Measurements from ENCODE around the gene GGTA1. TPM values are rescaled to one million over a fixed set of nuclear protein-coding genes. Genes with fewer than 3 reads are reported as not detected.

GGTA1 gene
- total RNA-seq, 1 experiment from 2014 or later, result not detected

GRCh38 chr9:121472446-121472845 is 27.2 kb downstream of the GGTA1 start:
- H3K27me3 Mint-ChIP-seq (ENCODE audit: insufficient read depth, unreplicated experiment), result peaks cover 19% of the 10 kb centered on the region
- no peaks in the 10 kb centered on the region for H3K9me3 Mint-ChIP-seq (ENCODE audit: unreplicated experiment)
- no TSS peak for BruUV-seq (replicated peaks)
- POLR2A ChIA-PET, result no interaction called here
- CTCF ChIA-PET, result no interaction called here
- no peak overlapping the region for H3K4me3 Mint-ChIP-seq (ENCODE audit: unreplicated experiment)
- DNase-seq, result no peak
- Histone ChIP-seq H3K4me3 (ENCODE audit: low read depth, low read length) (no peak overlapping the region), H3K36me3 (ENCODE audit: control insufficient read depth, insufficient read depth, low read length) (no peaks in the 10 kb centered on the region), H3K9me3 (no peaks in the 10 kb centered on the region), H3K4me1 (no peaks in the 10 kb centered on the region), H3K27me3 (replicated peaks; ENCODE audit: control insufficient read depth, insufficient read depth, low read length) (peaks cover 2% of the 10 kb centered on the region; the same call in 1 of the 2 replicates)
- intact Hi-C loops (cut with micrococcal nuclease; ENCODE audit: unreplicated experiment), result no loop called here
- no peaks in the 10 kb centered on the region for H3K4me1 Mint-ChIP-seq (ENCODE audit: low read depth, unreplicated experiment)
- H3K36me3 Mint-ChIP-seq (ENCODE audit: insufficient read depth, unreplicated experiment), result no peaks in the 10 kb centered on the region
- no peak for TF ChIP-seq CTCF (IDR thresholded peaks at IDR 0.05; ENCODE audit: insufficient read depth in 1 of 2, low read depth in 1 of 2, low read length in 1 of 2, severe bottlenecking in 1 of 2, unreplicated experiment in 1 of 2)
- no peak overlapping the region for H3K27ac Mint-ChIP-seq (ENCODE audit: unreplicated experiment)

GRCh38 chr9:121466142-121466541 is 33.5 kb downstream of the GGTA1 start:
- TF ChIP-seq CTCF (IDR thresholded peaks at IDR 0.05; ENCODE audit: insufficient read depth in 1 of 2, low read depth in 1 of 2, low read length in 1 of 2, severe bottlenecking in 1 of 2, unreplicated experiment in 1 of 2), result no peak
- Histone ChIP-seq H3K36me3 (ENCODE audit: control insufficient read depth, insufficient read depth, low read length) (no peaks in the 10 kb centered on the region), H3K9me3 (no peaks in the 10 kb centered on the region), H3K4me3 (ENCODE audit: low read depth, low read length) (no peak overlapping the region), H3K4me1 (no peaks in the 10 kb centered on the region), H3K27me3 (replicated peaks; ENCODE audit: control insufficient read depth, insufficient read depth, low read length) (peaks cover 1% of the 10 kb centered on the region; the same call in 1 of the 2 replicates)
- Mint-ChIP-seq H3K4me3 (ENCODE audit: unreplicated experiment) (no peak overlapping the region), H3K27ac (ENCODE audit: unreplicated experiment) (no peak overlapping the region), H3K27me3 (ENCODE audit: insufficient read depth, unreplicated experiment) (peaks cover 27% of the 10 kb centered on the region), H3K36me3 (ENCODE audit: insufficient read depth, unreplicated experiment) (no peaks in the 10 kb centered on the region), H3K9me3 (ENCODE audit: unreplicated experiment) (no peaks in the 10 kb centered on the region), H3K4me1 (ENCODE audit: low read depth, unreplicated experiment) (no peaks in the 10 kb centered on the region)
- no TSS peak for BruUV-seq (replicated peaks)
- DNase-seq, result no peak
- CTCF ChIA-PET, result no interaction called here
- POLR2A ChIA-PET, result no interaction called here
- intact Hi-C loops (cut with micrococcal nuclease; ENCODE audit: unreplicated experiment), result no loop called here

- CTCF ChIA-PET, result interaction anchor here (0.6 kb wide), 1 partner anchor 344 kb away, joined by 6 read pairs; no protein-coding TSS in a partner anchor
- no peak for DNase-seq
- Mint-ChIP-seq H3K4me3 (ENCODE audit: unreplicated experiment) (no peak overlapping the region), H3K4me1 (ENCODE audit: low read depth, unreplicated experiment) (no peaks in the 10 kb centered on the region), H3K27me3 (ENCODE audit: insufficient read depth, unreplicated experiment) (peaks cover 22% of the 10 kb centered on the region), H3K9me3 (ENCODE audit: unreplicated experiment) (no peaks in the 10 kb centered on the region), H3K36me3 (ENCODE audit: insufficient read depth, unreplicated experiment) (no peaks in the 10 kb centered on the region), H3K27ac (ENCODE audit: unreplicated experiment) (no peak overlapping the region)
- no TSS peak for BruUV-seq (replicated peaks)
- no peak overlapping the region for H3K4me3 ChIP-seq (ENCODE audit: low read depth, low read length)
- POLR2A ChIA-PET, result no interaction called here
- H3K4me1 ChIP-seq, result no peaks in the 10 kb centered on the region
- no peaks in the 10 kb centered on the region for H3K36me3 ChIP-seq (ENCODE audit: control insufficient read depth, insufficient read depth, low read length)
- no peaks in the 10 kb centered on the region for H3K9me3 ChIP-seq
- TF ChIP-seq CTCF (IDR thresholded peaks at IDR 0.05; ENCODE audit: insufficient read depth in 1 of 2, low read depth in 1 of 2, low read length in 1 of 2, severe bottlenecking in 1 of 2, unreplicated experiment in 1 of 2), result no peak
- peaks cover 1% of the 10 kb centered on the region; the same call in 1 of the 2 replicates for H3K27me3 ChIP-seq (replicated peaks; ENCODE audit: control insufficient read depth, insufficient read depth, low read length)
- intact Hi-C loops (cut with micrococcal nuclease; ENCODE audit: unreplicated experiment), result no loop called here
These were observed 34.7 kb downstream of the GGTA1 start for GRCh38 chr9:121464968-121465367.
